ENCODE measurements around the gene CCT6A.
"Not testable (repeated sequence)": the region's sequence is repeated elsewhere in the genome, so short reads cannot be mapped to it uniquely, and the experiment has no call there.

The CCT6A gene

GRCh38 chr7:56104138-56104537 is 52.6 kb downstream of the CCT6A start:
- not testable (repeated sequence) for DNase-seq

GRCh38 chr7:56105508-56105907 is 53.9 kb downstream of the CCT6A start:
- DNase-seq, result peak; percentile 23 to 40

GRCh38 chr7:56106108-56107073 is 54.8 kb downstream of the CCT6A start, which contains the start of gene CHCHD2:
TSS of gene CHCHD2 (minus strand) at chr7:56106476. CDS start at chr7:56106413, 63 bp downstream.
- DNase-seq, result peak; percentile 90 to 92

GRCh38 chr7:56107954-56108258 is 56.3 kb downstream of the CCT6A start:
- DNase-seq, result no peak

GRCh38 chr7:56110611-56111010 is 59.0 kb downstream of the CCT6A start:
- DNase-seq, result no peak

- DNase-seq, result not testable (repeated sequence)
Measured at GRCh38 chr7:56112244-56112643, 60.7 kb downstream of the CCT6A start.
